Measurements from ENCODE around the gene CYYR1. TPM values are rescaled to one million over a fixed set of nuclear protein-coding genes. Genes with fewer than 3 reads are reported as not detected.
A peak's percentile ranks its signal among the peaks of the same experiment; 100 is the strongest.

CYYR1 gene
- total RNA-seq, 1 experiment from 2014 or later: not detected

DNA sequence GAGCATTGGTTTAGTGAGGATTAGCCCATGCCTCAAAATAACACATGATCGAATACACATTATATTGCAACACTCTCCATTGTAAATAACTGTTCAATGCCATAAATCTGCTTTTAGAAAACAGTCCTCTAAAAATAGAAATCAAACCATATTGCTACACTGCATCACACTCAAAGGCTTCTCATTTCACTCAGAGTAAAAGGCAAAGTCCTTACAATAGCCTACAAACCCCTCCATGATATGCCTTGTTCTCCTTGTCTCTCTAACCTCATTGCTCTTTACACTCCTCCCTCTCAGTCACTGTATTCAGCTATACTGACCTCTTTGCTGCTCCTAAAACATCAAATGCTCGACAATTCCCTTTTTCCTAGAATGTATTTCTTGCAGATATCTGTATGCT is 64.2 kb downstream of the CYYR1 start:
- H3K36me3 ChIP-seq (ENCODE audit: control insufficient read depth, insufficient read depth, low read length): no peaks in the 10 kb centered on the region
- intact Hi-C loops (cut with micrococcal nuclease; ENCODE audit: unreplicated experiment) (no loop called here), in situ Hi-C loops (cut with HindIII; ENCODE audit: low pct_unique_long_range_greater_than_20kb, low sequenced_read_pairs) (no loop called here)
- ChIA-PET POLR2A (no interaction called here), CTCF (no interaction called here)
- TF ChIP-seq POLR2AphosphoS5 (IDR thresholded peaks at IDR 0.05; ENCODE audit: low read depth, low read length) (no peak), TCF7L2 (IDR thresholded peaks at IDR 0.05; ENCODE audit: low read depth, low read length) (no peak), REST (IDR thresholded peaks at IDR 0.05; ENCODE audit: insufficient read depth in 1 of 2, low read depth in 2 of 2, low read length in 1 of 2) (no peak), CTCF (IDR thresholded peaks at IDR 0.05) (no peak), SIN3A (IDR thresholded peaks at IDR 0.05; ENCODE audit: borderline replicate concordance, insufficient read depth, low read depth, low read length) (no peak)
- H3K27ac ChIP-seq (ENCODE audit: low read length): no peak overlapping the region
- no peak for ATAC-seq
- no peaks in the 10 kb centered on the region for H3K9me3 ChIP-seq (ENCODE audit: control insufficient read depth, insufficient read depth, low read depth, low read length)
- DNase-seq (ENCODE audit: low read depth, low spot score): no peak
- H3K4me3 ChIP-seq (ENCODE audit: low read depth in 2 of 2, low read length in 2 of 2): no peak overlapping the region
- no peaks in the 10 kb centered on the region for H3K27me3 ChIP-seq (ENCODE audit: control insufficient read depth, insufficient read depth, low read length)
- BruUV-seq (replicated peaks): no TSS peak
- H3K4me1 ChIP-seq (ENCODE audit: control insufficient read depth, insufficient read depth, low read length): no peaks in the 10 kb centered on the region

DNA sequence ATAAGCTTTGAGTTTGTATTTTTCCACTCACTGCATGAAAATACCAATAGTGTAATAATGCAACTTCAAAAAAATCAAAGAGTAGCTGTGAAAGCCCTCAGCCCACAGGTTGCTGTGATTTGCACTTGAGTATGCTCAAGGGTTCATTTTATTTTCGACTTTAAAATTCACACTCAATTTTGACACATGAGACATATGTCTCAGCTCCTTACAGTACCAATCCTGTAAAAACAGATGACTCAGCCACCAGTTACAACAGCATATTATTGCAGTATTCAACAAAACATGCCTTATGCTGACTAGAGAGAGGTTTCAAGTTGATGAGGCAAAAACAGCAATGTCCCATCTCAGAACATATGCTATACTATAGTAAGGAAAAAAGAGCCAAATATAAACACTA is 66.1 kb downstream of the CYYR1 start:
- no peak for TF ChIP-seq SIN3A (IDR thresholded peaks at IDR 0.05; ENCODE audit: borderline replicate concordance, insufficient read depth, low read depth, low read length)
- TF ChIP-seq TCF7L2 (IDR thresholded peaks at IDR 0.05; ENCODE audit: low read depth, low read length): no peak
- no peak for TF ChIP-seq REST (IDR thresholded peaks at IDR 0.05; ENCODE audit: insufficient read depth in 1 of 2, low read depth in 2 of 2, low read length in 1 of 2)
- TF ChIP-seq CTCF (IDR thresholded peaks at IDR 0.05): no peak
- TF ChIP-seq POLR2AphosphoS5 (IDR thresholded peaks at IDR 0.05; ENCODE audit: low read depth, low read length): no peak
- ATAC-seq: no peak
- H3K4me3 ChIP-seq (ENCODE audit: low read depth in 2 of 2, low read length in 2 of 2): no peak overlapping the region

More for the DNA sequence above, 66.1 kb downstream of the CYYR1 start:
- no peaks in the 10 kb centered on the region for H3K9me3 ChIP-seq (ENCODE audit: control insufficient read depth, insufficient read depth, low read depth, low read length)
- intact Hi-C loops (cut with micrococcal nuclease; ENCODE audit: unreplicated experiment) (no loop called here), in situ Hi-C loops (cut with HindIII; ENCODE audit: low pct_unique_long_range_greater_than_20kb, low sequenced_read_pairs) (no loop called here)
- H3K4me1 ChIP-seq (ENCODE audit: control insufficient read depth, insufficient read depth, low read length): no peaks in the 10 kb centered on the region
- ChIA-PET CTCF (no interaction called here), POLR2A (no interaction called here)
- H3K27me3 ChIP-seq (ENCODE audit: control insufficient read depth, insufficient read depth, low read length): no peaks in the 10 kb centered on the region
- peak; percentile 36 for DNase-seq (ENCODE audit: low read depth, low spot score)
- H3K27ac ChIP-seq (ENCODE audit: low read length): no peak overlapping the region
- no TSS peak for BruUV-seq (replicated peaks)
- H3K36me3 ChIP-seq (ENCODE audit: control insufficient read depth, insufficient read depth, low read length): no peaks in the 10 kb centered on the region
